ENCODE results near the gene DOCK9. TPM values are rescaled to one million over a fixed set of nuclear protein-coding genes. Genes with fewer than 3 reads are reported as not detected.

Gene DOCK9
- total RNA-seq, 1 experiment from 2014 or later, result 30.5 TPM

GRCh38 chr13:98934243-98934642, 43.6 kb downstream of the DOCK9 start:
- H3K4me3 ChIP-seq (ENCODE audit: low read depth in 2 of 2, low read length in 2 of 2), result no peak overlapping the region
- DNase-seq (ENCODE audit: low read depth, low spot score) (no peak), ATAC-seq (no peak)
- TF ChIP-seq, protein P1, sequence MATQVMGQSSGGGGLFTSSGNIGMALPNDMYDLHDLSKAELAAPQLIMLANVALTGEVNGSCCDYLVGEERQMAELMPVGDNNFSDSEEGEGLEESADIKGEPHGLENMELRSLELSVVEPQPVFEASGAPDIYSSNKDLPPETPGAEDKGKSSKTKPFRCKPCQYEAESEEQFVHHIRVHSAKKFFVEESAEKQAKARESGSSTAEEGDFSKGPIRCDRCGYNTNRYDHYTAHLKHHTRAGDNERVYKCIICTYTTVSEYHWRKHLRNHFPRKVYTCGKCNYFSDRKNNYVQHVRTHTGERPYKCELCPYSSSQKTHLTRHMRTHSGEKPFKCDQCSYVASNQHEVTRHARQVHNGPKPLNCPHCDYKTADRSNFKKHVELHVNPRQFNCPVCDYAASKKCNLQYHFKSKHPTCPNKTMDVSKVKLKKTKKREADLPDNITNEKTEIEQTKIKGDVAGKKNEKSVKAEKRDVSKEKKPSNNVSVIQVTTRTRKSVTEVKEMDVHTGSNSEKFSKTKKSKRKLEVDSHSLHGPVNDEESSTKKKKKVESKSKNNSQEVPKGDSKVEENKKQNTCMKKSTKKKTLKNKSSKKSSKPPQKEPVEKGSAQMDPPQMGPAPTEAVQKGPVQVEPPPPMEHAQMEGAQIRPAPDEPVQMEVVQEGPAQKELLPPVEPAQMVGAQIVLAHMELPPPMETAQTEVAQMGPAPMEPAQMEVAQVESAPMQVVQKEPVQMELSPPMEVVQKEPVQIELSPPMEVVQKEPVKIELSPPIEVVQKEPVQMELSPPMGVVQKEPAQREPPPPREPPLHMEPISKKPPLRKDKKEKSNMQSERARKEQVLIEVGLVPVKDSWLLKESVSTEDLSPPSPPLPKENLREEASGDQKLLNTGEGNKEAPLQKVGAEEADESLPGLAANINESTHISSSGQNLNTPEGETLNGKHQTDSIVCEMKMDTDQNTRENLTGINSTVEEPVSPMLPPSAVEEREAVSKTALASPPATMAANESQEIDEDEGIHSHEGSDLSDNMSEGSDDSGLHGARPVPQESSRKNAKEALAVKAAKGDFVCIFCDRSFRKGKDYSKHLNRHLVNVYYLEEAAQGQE (IDR thresholded peaks at IDR 0.05; ENCODE audit: insufficient read depth in 1 of 2, low read depth in 2 of 2, low read length in 1 of 2), result no peak
- TF ChIP-seq SIN3A (IDR thresholded peaks at IDR 0.05; ENCODE audit: borderline replicate concordance, insufficient read depth, low read depth, low read length) (no peak), TCF7L2 (IDR thresholded peaks at IDR 0.05; ENCODE audit: low read depth, low read length) (no peak), POLR2AphosphoS5 (IDR thresholded peaks at IDR 0.05; ENCODE audit: low read depth, low read length) (no peak)
- TF ChIP-seq, protein P2, sequence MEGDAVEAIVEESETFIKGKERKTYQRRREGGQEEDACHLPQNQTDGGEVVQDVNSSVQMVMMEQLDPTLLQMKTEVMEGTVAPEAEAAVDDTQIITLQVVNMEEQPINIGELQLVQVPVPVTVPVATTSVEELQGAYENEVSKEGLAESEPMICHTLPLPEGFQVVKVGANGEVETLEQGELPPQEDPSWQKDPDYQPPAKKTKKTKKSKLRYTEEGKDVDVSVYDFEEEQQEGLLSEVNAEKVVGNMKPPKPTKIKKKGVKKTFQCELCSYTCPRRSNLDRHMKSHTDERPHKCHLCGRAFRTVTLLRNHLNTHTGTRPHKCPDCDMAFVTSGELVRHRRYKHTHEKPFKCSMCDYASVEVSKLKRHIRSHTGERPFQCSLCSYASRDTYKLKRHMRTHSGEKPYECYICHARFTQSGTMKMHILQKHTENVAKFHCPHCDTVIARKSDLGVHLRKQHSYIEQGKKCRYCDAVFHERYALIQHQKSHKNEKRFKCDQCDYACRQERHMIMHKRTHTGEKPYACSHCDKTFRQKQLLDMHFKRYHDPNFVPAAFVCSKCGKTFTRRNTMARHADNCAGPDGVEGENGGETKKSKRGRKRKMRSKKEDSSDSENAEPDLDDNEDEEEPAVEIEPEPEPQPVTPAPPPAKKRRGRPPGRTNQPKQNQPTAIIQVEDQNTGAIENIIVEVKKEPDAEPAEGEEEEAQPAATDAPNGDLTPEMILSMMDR (IDR thresholded peaks at IDR 0.05), result no peak
- H3K9me3 ChIP-seq (ENCODE audit: control insufficient read depth, insufficient read depth, low read depth, low read length), result peaks cover 4% of the 10 kb centered on the region; the same call in 1 of the 2 replicates
- in situ Hi-C loops (cut with HindIII; ENCODE audit: low pct_unique_long_range_greater_than_20kb, low sequenced_read_pairs), result no loop called here
- no peak overlapping the region for H3K27ac ChIP-seq (ENCODE audit: low read length)
- no TSS peak for BruUV-seq (replicated peaks)
- H3K4me1 ChIP-seq (ENCODE audit: control insufficient read depth, insufficient read depth, low read length), result no peaks in the 10 kb centered on the region
- CTCF ChIA-PET, result no interaction called here
- no peaks in the 10 kb centered on the region for H3K36me3 ChIP-seq (ENCODE audit: control insufficient read depth, insufficient read depth, low read length)
- POLR2A ChIA-PET, result no interaction called here
- intact Hi-C loops (cut with micrococcal nuclease; ENCODE audit: unreplicated experiment), result no loop called here
- no peaks in the 10 kb centered on the region for H3K27me3 ChIP-seq (ENCODE audit: control insufficient read depth, insufficient read depth, low read length)

GRCh38 chr13:98930151-98930591, 47.7 kb downstream of the DOCK9 start:
- no peak for DNase-seq (ENCODE audit: low read depth, low spot score)
- ChIA-PET POLR2A (no interaction called here), CTCF (no interaction called here)
- in situ Hi-C loops (cut with HindIII; ENCODE audit: low pct_unique_long_range_greater_than_20kb, low sequenced_read_pairs) (no loop called here), intact Hi-C loops (cut with micrococcal nuclease; ENCODE audit: unreplicated experiment) (no loop called here)
- Histone ChIP-seq H3K27me3 (ENCODE audit: control insufficient read depth, insufficient read depth, low read length) (no peaks in the 10 kb centered on the region), H3K36me3 (ENCODE audit: control insufficient read depth, insufficient read depth, low read length) (no peaks in the 10 kb centered on the region), H3K27ac (ENCODE audit: low read length) (no peak overlapping the region), H3K9me3 (ENCODE audit: control insufficient read depth, insufficient read depth, low read depth, low read length) (peaks cover 4% of the 10 kb centered on the region; the same call in 1 of the 2 replicates), H3K4me1 (ENCODE audit: control insufficient read depth, insufficient read depth, low read length) (no peaks in the 10 kb centered on the region), H3K4me3 (ENCODE audit: low read depth in 2 of 2, low read length in 2 of 2) (no peak overlapping the region)
- no peak for ATAC-seq
- BruUV-seq (replicated peaks), result no TSS peak
- TF ChIP-seq, protein P2 (IDR thresholded peaks at IDR 0.05), result no peak
- TF ChIP-seq SIN3A (IDR thresholded peaks at IDR 0.05; ENCODE audit: borderline replicate concordance, insufficient read depth, low read depth, low read length) (no peak), TCF7L2 (IDR thresholded peaks at IDR 0.05; ENCODE audit: low read depth, low read length) (no peak), POLR2AphosphoS5 (IDR thresholded peaks at IDR 0.05; ENCODE audit: low read depth, low read length) (no peak)
- TF ChIP-seq, protein P1 (IDR thresholded peaks at IDR 0.05; ENCODE audit: insufficient read depth in 1 of 2, low read depth in 2 of 2, low read length in 1 of 2), result no peak

Measured in Panc1 (cell line).